Endothelial cell of hepatic sinusoid (primary cell): Measurements from ENCODE around the gene KIAA0930.
"Not testable (repeated sequence)": the region's sequence is repeated elsewhere in the genome, so short reads cannot be mapped to it uniquely, and the experiment has no call there.

ENCODE experiments used
- in situ Hi-C: cut with HindIII; loops from 2 replicates; pipeline ENCODE4 v1.10.0; 2017; ENCODE audit warnings: low sequenced_read_pairs

KIAA0930 gene

GRCh38 chr22:45263463-45264269, 23.0 kb upstream of the KIAA0930 start:
- in situ Hi-C loops = no loop called here

GRCh38 chr22:45262931-45263462, 22.3 kb upstream of the KIAA0930 start:
- in situ Hi-C loops = no loop called here

GRCh38 chr22:45262195-45262930, 21.7 kb upstream of the KIAA0930 start:
- in situ Hi-C loops = no loop called here

- in situ Hi-C loops = no loop called here
Observed at GRCh38 chr22:45261407-45262088, 20.9 kb upstream of the KIAA0930 start.

GRCh38 chr22:45260395-45260759, 19.7 kb upstream of the KIAA0930 start:
- in situ Hi-C loops = not testable (repeated sequence)

GRCh38 chr22:45259754-45260394, 19.2 kb upstream of the KIAA0930 start:
- in situ Hi-C loops = no loop called here

GRCh38 chr22:45257941-45258340, 17.2 kb upstream of the KIAA0930 start:
- in situ Hi-C loops = not testable (repeated sequence)

GRCh38 chr22:45254789-45255278, 14.1 kb upstream of the KIAA0930 start:
- in situ Hi-C loops = no loop called here

- in situ Hi-C loops = no loop called here
Observed at GRCh38 chr22:45254388-45254787, 13.7 kb upstream of the KIAA0930 start.

GRCh38 chr22:45253039-45253641, 12.4 kb upstream of the KIAA0930 start:
- in situ Hi-C loops = no loop called here

- in situ Hi-C loops = no loop called here
Observed at GRCh38 chr22:45251825-45252224, 11.1 kb upstream of the KIAA0930 start.

GRCh38 chr22:45248832-45249561, 8.3 kb upstream of the KIAA0930 start:
- in situ Hi-C loops = no loop called here

GRCh38 chr22:45246060-45246985, 5.6 kb upstream of the KIAA0930 start:
- in situ Hi-C loops = no loop called here

- in situ Hi-C loops = no loop called here
Observed at GRCh38 chr22:45244916-45245315, 4.2 kb upstream of the KIAA0930 start.

GRCh38 chr22:45242778-45243191, 2.1 kb upstream of the KIAA0930 start:
- in situ Hi-C loops = no loop called here

GRCh38 chr22:45240104-45240809, 437 bp downstream of the KIAA0930 start:
- in situ Hi-C loops = no loop called here

- in situ Hi-C loops = no loop called here
Observed at GRCh38 chr22:45239681-45240051, 1.0 kb downstream of the KIAA0930 start.
